ENCODE measurements around the gene BTBD1. TPM values are rescaled to one million over a fixed set of nuclear protein-coding genes. Genes with fewer than 3 reads are reported as not detected.

The BTBD1 gene
- total RNA-seq, 1 donor from 2014 or later: 48.5 TPM

DNA sequence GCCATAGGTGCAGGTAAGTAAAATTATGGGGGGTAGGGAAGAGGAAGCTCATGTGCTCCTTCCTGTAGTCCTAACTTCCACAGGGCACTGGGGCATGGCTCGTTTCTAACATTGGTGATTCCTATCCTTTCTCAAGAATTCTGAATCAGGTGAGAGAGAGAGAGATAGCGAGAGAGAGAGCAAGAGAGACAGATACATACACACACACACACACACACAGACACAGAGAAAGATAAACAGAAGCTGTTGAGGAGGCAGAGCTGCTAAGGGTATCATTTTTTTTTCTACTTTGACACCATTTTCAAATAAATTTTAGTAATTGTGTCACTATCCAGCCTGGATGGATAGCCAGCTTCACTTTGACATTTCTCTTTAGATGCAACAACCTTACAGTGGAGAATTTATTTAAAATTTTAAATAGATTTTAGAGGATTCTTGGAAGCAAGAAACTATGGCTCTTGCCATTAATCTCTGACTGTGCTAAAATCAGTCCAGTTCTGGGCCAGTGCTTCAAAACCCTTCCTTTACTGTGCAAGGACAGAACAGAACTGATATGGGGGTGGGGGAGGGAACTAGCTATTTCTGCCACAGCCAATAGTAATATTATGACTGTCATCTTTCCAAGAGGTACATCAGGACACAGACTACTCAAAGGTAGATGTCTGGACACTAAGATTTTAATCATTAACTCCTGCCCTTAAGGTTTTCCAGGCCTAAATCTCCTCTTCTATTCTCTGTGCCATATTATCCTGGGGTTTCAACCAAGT lies 95.7 kb downstream of the BTBD1 start:
- Histone ChIP-seq H2AFZ (replicated peaks) (no peak overlapping the region), H3K79me2 (ENCODE audit: low read depth) (no peaks in the 10 kb centered on the region), H3K9ac (no peak overlapping the region), H3F3A (ENCODE audit: low read depth) (no peaks in the 10 kb centered on the region), H3K27ac (no peak overlapping the region), H3K4me2 (no peak overlapping the region), H3K4me1 (no peaks in the 10 kb centered on the region), H3K27me3 (no peaks in the 10 kb centered on the region), H4K20me1 (ENCODE audit: low read depth) (no peaks in the 10 kb centered on the region), H3K4me3 (no peak overlapping the region), H3K36me3 (no peaks in the 10 kb centered on the region), H3K9me3 (ENCODE audit: low read depth) (no peaks in the 10 kb centered on the region)
- no peaks in the 10 kb centered on the region for H3K36me3 Mint-ChIP-seq
- TF ChIP-seq, protein P1, sequence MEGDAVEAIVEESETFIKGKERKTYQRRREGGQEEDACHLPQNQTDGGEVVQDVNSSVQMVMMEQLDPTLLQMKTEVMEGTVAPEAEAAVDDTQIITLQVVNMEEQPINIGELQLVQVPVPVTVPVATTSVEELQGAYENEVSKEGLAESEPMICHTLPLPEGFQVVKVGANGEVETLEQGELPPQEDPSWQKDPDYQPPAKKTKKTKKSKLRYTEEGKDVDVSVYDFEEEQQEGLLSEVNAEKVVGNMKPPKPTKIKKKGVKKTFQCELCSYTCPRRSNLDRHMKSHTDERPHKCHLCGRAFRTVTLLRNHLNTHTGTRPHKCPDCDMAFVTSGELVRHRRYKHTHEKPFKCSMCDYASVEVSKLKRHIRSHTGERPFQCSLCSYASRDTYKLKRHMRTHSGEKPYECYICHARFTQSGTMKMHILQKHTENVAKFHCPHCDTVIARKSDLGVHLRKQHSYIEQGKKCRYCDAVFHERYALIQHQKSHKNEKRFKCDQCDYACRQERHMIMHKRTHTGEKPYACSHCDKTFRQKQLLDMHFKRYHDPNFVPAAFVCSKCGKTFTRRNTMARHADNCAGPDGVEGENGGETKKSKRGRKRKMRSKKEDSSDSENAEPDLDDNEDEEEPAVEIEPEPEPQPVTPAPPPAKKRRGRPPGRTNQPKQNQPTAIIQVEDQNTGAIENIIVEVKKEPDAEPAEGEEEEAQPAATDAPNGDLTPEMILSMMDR (IDR thresholded peaks at IDR 0.05): no peak
- TF ChIP-seq EZH2 (IDR thresholded peaks at IDR 0.05) (no peak), EZH2phosphoT487 (IDR thresholded peaks at IDR 0.05) (no peak)
- no peak overlapping the region for H3K27ac Mint-ChIP-seq
- no peak for DNase-seq (ENCODE audit: low spot score)
- no peaks in the 10 kb centered on the region for H3K27me3 Mint-ChIP-seq (ENCODE audit: insufficient read depth, low read depth)
- H3K4me1 Mint-ChIP-seq: no peaks in the 10 kb centered on the region
- H3K4me3 Mint-ChIP-seq: no peak overlapping the region
- H3K9me3 Mint-ChIP-seq: no peaks in the 10 kb centered on the region

GRCh38 chr15:82970696-82971095 lies 96.4 kb downstream of the BTBD1 start:
- DNase-seq (ENCODE audit: low spot score): no peak
- Mint-ChIP-seq H3K4me1 (no peaks in the 10 kb centered on the region), H3K27ac (no peak overlapping the region), H3K27me3 (ENCODE audit: insufficient read depth, low read depth) (no peaks in the 10 kb centered on the region), H3K9me3 (no peaks in the 10 kb centered on the region), H3K4me3 (no peak overlapping the region), H3K36me3 (no peaks in the 10 kb centered on the region)
- Histone ChIP-seq H3K36me3 (no peaks in the 10 kb centered on the region), H3K4me3 (no peak overlapping the region), H3K9ac (no peak overlapping the region), H3K4me2 (no peak overlapping the region), H2AFZ (replicated peaks) (no peak overlapping the region), H3K27ac (no peak overlapping the region), H3K79me2 (ENCODE audit: low read depth) (no peaks in the 10 kb centered on the region), H4K20me1 (ENCODE audit: low read depth) (no peaks in the 10 kb centered on the region), H3F3A (ENCODE audit: low read depth) (no peaks in the 10 kb centered on the region), H3K9me3 (ENCODE audit: low read depth) (no peaks in the 10 kb centered on the region), H3K27me3 (no peaks in the 10 kb centered on the region), H3K4me1 (no peaks in the 10 kb centered on the region)
- TF ChIP-seq EZH2 (IDR thresholded peaks at IDR 0.05): no peak
- TF ChIP-seq, protein P1 (IDR thresholded peaks at IDR 0.05): no peak
- no peak for TF ChIP-seq EZH2phosphoT487 (IDR thresholded peaks at IDR 0.05)

DNA sequence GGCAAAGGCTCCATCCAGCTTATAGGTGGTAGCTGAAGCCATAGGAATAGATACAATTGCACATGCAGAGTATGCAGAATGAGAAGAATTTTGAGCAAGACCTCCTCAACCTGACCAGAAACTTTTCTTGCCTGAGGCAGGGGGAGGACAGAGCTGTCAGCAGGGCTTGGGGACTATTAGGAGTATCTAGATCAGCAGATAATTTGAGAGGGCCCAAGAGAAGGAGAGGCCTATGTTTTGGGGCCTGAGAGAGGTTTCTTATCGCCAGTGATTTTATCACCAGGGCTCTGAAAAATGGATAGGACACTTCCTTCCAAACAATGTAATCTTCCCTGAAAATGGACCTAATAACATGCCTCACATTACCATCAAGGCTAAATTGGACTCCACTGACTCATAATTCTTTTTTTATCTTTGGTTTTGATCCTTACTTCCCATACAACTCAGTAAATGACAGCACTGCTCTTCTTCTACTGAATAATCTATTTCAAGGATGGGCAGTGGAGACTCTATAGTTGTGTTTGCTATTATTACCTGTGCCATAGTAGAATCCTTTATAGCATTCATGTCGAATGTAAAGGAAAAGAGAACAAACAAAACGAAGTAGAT lies 96.9 kb downstream of the BTBD1 start:
- H3K4me1 ChIP-seq: no peaks in the 10 kb centered on the region
- H3F3A ChIP-seq (ENCODE audit: low read depth): no peaks in the 10 kb centered on the region
- Mint-ChIP-seq H3K36me3 (no peaks in the 10 kb centered on the region), H3K4me3 (no peak overlapping the region), H3K27ac (no peak overlapping the region), H3K27me3 (ENCODE audit: insufficient read depth, low read depth) (no peaks in the 10 kb centered on the region), H3K4me1 (no peaks in the 10 kb centered on the region), H3K9me3 (no peaks in the 10 kb centered on the region)
- H3K9ac ChIP-seq: no peak overlapping the region
- H3K9me3 ChIP-seq (ENCODE audit: low read depth): no peaks in the 10 kb centered on the region
- no peaks in the 10 kb centered on the region for H3K79me2 ChIP-seq (ENCODE audit: low read depth)
- no peak overlapping the region for H3K4me2 ChIP-seq
- H3K4me3 ChIP-seq: no peak overlapping the region
- H3K27ac ChIP-seq: no peak overlapping the region
- H3K36me3 ChIP-seq: no peaks in the 10 kb centered on the region
- TF ChIP-seq EZH2phosphoT487 (IDR thresholded peaks at IDR 0.05) (no peak), EZH2 (IDR thresholded peaks at IDR 0.05) (no peak)
- TF ChIP-seq, protein P1 (IDR thresholded peaks at IDR 0.05): no peak
- DNase-seq (ENCODE audit: low spot score): no peak
- no peaks in the 10 kb centered on the region for H4K20me1 ChIP-seq (ENCODE audit: low read depth)
- no peaks in the 10 kb centered on the region for H3K27me3 ChIP-seq
- H2AFZ ChIP-seq (replicated peaks): no peak overlapping the region
